Measurements from ENCODE around the gene REPS1. TPM values are rescaled to one million over a fixed set of nuclear protein-coding genes. Genes with fewer than 3 reads are reported as not detected.
A peak's percentile ranks its signal among the peaks of the same experiment; 100 is the strongest.

REPS1 gene
- total and polyA plus RNA-seq, 2 of the 13 experiments (the other 11 are each of a cell fraction or from before 2014, with no cell fraction given) = 36.4 to 38.3 TPM

- TF ChIP-seq PHF21A (CRISPR knock-in tag; IDR thresholded peaks at IDR 0.05) = 0 out of 2 replicates have a peak, but pooled peaks have one; percentile 30
- TF ChIP-seq ZNF777 (CRISPR knock-in tag; IDR thresholded peaks at IDR 0.05) = peak; percentile 88
- TF ChIP-seq ZNF34 (CRISPR knock-in tag; IDR thresholded peaks at IDR 0.05; ENCODE audit: borderline replicate concordance) = peak; percentile 94
- TF ChIP-seq, protein P1, sequence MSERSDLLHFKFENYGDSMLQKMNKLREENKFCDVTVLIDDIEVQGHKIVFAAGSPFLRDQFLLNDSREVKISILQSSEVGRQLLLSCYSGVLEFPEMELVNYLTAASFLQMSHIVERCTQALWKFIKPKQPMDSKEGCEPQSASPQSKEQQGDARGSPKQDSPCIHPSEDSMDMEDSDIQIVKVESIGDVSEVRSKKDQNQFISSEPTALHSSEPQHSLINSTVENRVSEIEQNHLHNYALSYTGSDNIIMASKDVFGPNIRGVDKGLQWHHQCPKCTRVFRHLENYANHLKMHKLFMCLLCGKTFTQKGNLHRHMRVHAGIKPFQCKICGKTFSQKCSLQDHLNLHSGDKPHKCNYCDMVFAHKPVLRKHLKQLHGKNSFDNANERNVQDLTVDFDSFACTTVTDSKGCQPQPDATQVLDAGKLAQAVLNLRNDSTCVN (CRISPR knock-in tag; IDR thresholded peaks at IDR 0.05; ENCODE audit: borderline replicate concordance) = no peak
- TF ChIP-seq SIX1 (CRISPR knock-in tag; IDR thresholded peaks at IDR 0.05; ENCODE audit: borderline replicate concordance) = no peak
- no peak for TF ChIP-seq STAT6 (CRISPR knock-in tag; IDR thresholded peaks at IDR 0.05; ENCODE audit: borderline replicate concordance)
- no peak; the same call in 1 of the 2 replicates for TF ChIP-seq ZNF746 (CRISPR knock-in tag; IDR thresholded peaks at IDR 0.05)
- TF ChIP-seq PRDM10 (CRISPR knock-in tag; IDR thresholded peaks at IDR 0.05; ENCODE audit: low read depth) = no peak
- TF ChIP-seq ZNF749 (CRISPR knock-in tag; IDR thresholded peaks at IDR 0.05; ENCODE audit: borderline replicate concordance) = no peak
- no peak for TF ChIP-seq ZBTB21 (CRISPR knock-in tag; IDR thresholded peaks at IDR 0.05)
- no peak for TF ChIP-seq ZNF274 (CRISPR knock-in tag; IDR thresholded peaks at IDR 0.05)
- no peak for TF ChIP-seq ZNF609 (CRISPR knock-in tag; IDR thresholded peaks at IDR 0.05; ENCODE audit: borderline replicate concordance)
- no peak for TF ChIP-seq TSC22D2 (CRISPR knock-in tag; IDR thresholded peaks at IDR 0.05; ENCODE audit: borderline replicate concordance)
- TF ChIP-seq MIXL1 (CRISPR knock-in tag; IDR thresholded peaks at IDR 0.05) = no peak
Measured at GRCh38 chr6:139028658-139029469, 40.8 kb upstream of the REPS1 start, which contains the start of gene ABRACL (continued).
